H1 (cell line): ENCODE results near the gene NUP42. TPM values are rescaled to one million over a fixed set of nuclear protein-coding genes. Genes with fewer than 3 reads are reported as not detected.

Source experiments
- CEBPB ChIP-seq: IDR thresholded peaks from 2 replicates; pipeline ENCODE4 v1.6.1; 2012; ENCODE audit warnings: low read depth, low read length
- FOSL1 ChIP-seq: IDR thresholded peaks from 2 replicates; pipeline ENCODE4 v1.6.1; 2011; ENCODE audit warnings: mild to moderate bottlenecking, low read depth, low read length, moderate library complexity; ENCODE audit not compliant: insufficient read depth
- JUND ChIP-seq: IDR thresholded peaks from 2 replicates; pipeline ENCODE4 v1.6.1; 2011; ENCODE audit warnings: mild to moderate bottlenecking, improper control_type of control experiment, low read length
- MAFK ChIP-seq: IDR thresholded peaks from 2 replicates; pipeline ENCODE4 v1.6.1; 2012; ENCODE audit warnings: low read depth, mild to moderate bottlenecking, improper control_type of control experiment, low read length
- SIN3A ChIP-seq, 2 experiments: IDR thresholded peaks in 1 of 2; conservative IDR thresholded peaks in 1 of 2; 2 replicates each; pipeline ENCODE4 v1.6.1; 2011 to 2012; ENCODE audit warnings: low read length in 2 of 2, improper control_type of control experiment in 1 of 2, low read depth in 1 of 2, mild to moderate bottlenecking in 1 of 2
- TAF1 ChIP-seq: IDR thresholded peaks from 2 replicates; pipeline ENCODE4 v1.6.1; 2011; ENCODE audit warnings: mild to moderate bottlenecking, low read depth, low read length
- YY1 ChIP-seq: IDR thresholded peaks from 2 replicates; pipeline ENCODE4 v1.6.1; 2011; ENCODE audit warnings: low read depth, mild to moderate bottlenecking, low read length
- polyA plus RNA-seq, 7 experiments: library from polyadenylated mRNA; depleted of rRNA in 3 of 7; stranded (reverse) in 5 of 7; unstranded in 2 of 7; fragments of >200 nt in 5 of 7; fragments of 200-250 nt in 2 of 7; gene quantifications; 1 replicate in 5 of 7; 2 replicates in 1 of 7; 4 replicates in 1 of 7; pipeline versions ENCODE4 v1.2.1 to v1.2.3, GENCODE V29; 2011 to 2013; ENCODE audit warnings: missing spikeins in 2 of 7, mixed read lengths in 2 of 7
- total RNA-seq: library from RNA; stranded (reverse); fragmentation: NEBNext Ultra II Directional; extraction: Animal tissue kit (Norgen Biotek cat#: 25700); gene quantifications from 2 replicates; pipeline ENCODE4 v1.2.1, GENCODE V29; 2021

NUP42 gene
- total and polyA plus RNA-seq, 2 of the 8 experiments (the other 6 are each of a cell fraction or from before 2014, with no cell fraction given) = 31.8 to 41.2 TPM

- TF ChIP-seq MAFK (no peak), JUND (no peak), CEBPB (no peak), TAF1 (no peak), FOSL1 (no peak), SIN3A (conservative IDR thresholded peaks at IDR 0.05 in 1 of 2, IDR thresholded peaks at IDR 0.05 in 1 of 2; ENCODE audit: low read depth in 1 of 2, low read length in 2 of 2) (no peak), YY1 (no peak)
These were observed 64.7 kb downstream of the NUP42 start, which contains the start of gene GPNMB (continued) for GRCh38 chr7:23246555-23246954.
